ENCODE measurements around the gene D2HGDH. TPM values are rescaled to one million over a fixed set of nuclear protein-coding genes. Genes with fewer than 3 reads are reported as not detected.

D2HGDH gene
- total RNA-seq, 1 experiment from 2014 or later: 46.3 TPM

DNA sequence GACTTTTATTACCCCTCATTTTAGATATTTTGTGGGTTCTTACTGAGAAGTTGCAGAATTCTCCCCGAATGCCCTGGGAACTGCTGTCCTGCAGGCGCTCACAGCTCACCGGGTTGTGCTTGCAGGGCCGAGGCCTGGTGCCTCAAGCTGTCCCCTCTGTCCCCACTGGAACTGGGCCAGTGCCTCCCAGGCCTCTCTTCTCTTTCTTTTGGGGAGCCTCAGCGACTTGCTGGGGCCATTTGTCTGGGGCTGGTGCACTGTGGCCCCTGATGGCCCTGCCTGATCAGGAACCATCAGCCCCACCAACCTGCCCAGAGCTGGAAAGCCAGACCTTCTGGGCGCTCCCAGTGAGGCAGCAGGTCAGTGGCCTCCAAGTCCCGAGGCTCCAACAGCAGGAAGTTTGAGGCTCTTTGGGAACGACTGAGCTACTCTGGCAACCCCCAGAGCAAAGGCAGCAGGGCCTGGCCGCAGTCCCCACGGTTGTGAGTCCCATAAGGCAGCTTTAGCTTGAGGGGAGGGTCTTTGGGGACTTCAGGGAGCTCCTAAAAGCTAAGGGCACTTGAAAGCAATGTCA, 59.9 kb downstream of the D2HGDH start (continued):
- TF ChIP-seq, protein P1, sequence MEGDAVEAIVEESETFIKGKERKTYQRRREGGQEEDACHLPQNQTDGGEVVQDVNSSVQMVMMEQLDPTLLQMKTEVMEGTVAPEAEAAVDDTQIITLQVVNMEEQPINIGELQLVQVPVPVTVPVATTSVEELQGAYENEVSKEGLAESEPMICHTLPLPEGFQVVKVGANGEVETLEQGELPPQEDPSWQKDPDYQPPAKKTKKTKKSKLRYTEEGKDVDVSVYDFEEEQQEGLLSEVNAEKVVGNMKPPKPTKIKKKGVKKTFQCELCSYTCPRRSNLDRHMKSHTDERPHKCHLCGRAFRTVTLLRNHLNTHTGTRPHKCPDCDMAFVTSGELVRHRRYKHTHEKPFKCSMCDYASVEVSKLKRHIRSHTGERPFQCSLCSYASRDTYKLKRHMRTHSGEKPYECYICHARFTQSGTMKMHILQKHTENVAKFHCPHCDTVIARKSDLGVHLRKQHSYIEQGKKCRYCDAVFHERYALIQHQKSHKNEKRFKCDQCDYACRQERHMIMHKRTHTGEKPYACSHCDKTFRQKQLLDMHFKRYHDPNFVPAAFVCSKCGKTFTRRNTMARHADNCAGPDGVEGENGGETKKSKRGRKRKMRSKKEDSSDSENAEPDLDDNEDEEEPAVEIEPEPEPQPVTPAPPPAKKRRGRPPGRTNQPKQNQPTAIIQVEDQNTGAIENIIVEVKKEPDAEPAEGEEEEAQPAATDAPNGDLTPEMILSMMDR (IDR thresholded peaks at IDR 0.05 in 2 of 3, conservative IDR thresholded peaks at IDR 0.05 in 1 of 3; ENCODE audit: borderline replicate concordance in 1 of 3, insufficient read depth in 1 of 3, low read depth in 2 of 3, low read length in 2 of 3): no peak
- no peak for TF ChIP-seq MAX (IDR thresholded peaks at IDR 0.05)
- TF ChIP-seq, protein P2, sequence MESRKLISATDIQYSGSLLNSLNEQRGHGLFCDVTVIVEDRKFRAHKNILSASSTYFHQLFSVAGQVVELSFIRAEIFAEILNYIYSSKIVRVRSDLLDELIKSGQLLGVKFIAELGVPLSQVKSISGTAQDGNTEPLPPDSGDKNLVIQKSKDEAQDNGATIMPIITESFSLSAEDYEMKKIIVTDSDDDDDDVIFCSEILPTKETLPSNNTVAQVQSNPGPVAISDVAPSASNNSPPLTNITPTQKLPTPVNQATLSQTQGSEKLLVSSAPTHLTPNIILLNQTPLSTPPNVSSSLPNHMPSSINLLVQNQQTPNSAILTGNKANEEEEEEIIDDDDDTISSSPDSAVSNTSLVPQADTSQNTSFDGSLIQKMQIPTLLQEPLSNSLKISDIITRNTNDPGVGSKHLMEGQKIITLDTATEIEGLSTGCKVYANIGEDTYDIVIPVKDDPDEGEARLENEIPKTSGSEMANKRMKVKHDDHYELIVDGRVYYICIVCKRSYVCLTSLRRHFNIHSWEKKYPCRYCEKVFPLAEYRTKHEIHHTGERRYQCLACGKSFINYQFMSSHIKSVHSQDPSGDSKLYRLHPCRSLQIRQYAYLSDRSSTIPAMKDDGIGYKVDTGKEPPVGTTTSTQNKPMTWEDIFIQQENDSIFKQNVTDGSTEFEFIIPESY (IDR thresholded peaks at IDR 0.05; ENCODE audit: extremely low read depth, insufficient replicate concordance, low read length): no peak
- TF ChIP-seq JUND (IDR thresholded peaks at IDR 0.05): no peak
- no peak for TF ChIP-seq EGR1 (IDR thresholded peaks at IDR 0.05; ENCODE audit: low read depth)

DNA sequence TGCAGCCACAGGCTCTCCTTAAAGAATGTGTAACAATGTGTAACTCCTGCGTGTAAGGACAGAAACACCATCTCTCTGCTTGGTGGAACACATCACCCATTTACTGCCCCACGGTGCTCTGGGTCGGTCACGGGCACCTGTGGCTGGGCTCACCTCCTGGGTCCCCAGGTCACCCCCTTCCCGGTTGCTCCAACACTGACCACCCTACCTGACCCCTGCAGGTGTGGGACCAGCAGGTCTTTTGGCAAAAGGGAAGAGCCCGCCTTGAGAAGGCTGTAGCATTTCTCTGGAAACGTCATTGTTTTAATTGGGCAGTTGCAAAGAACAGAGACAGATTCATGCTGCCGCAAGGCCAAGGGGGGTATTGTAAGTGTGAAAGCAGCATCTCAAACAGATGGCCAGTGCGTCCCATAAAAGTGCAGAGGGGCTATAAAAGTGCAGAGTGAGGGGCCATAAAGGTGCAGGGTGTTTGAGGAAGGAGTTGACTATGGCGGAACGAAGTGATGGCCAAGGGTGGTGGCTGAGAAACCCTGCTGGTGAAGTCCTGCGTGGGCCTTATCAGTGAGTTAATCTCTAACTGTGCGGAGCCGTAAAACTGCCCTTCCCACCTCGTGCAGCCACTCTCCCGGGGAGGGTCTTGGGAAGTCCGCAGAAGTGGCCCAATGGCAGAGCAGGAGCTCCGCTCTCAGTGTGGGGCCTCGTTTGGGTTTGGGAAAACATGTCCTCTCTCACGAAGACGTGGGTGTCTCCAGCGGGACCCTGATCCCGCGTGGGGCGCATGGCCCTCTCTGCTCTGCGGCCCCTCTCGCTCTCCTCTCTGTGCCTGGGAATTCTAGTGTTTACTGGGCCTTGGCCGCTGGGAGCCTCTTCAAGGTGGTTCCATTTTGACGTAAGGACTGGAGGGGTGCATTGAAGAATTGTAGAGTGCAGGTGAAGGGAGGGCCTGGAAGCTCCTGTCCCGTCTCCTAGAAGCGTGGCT, 60.9 kb downstream of the D2HGDH start:
- no peak overlapping the region for H3K4me3 ChIP-seq (replicated peaks in 1 of 2; ENCODE audit: low read depth in 1 of 2, low read length in 2 of 2)
- H3K79me2 ChIP-seq (ENCODE audit: insufficient read depth, low read length): no peaks in the 10 kb centered on the region
- BruUV-seq (replicated peaks): no TSS peak
- no peaks in the 10 kb centered on the region for H3K9me2 ChIP-seq (ENCODE audit: insufficient read depth)
- H3K4me2 ChIP-seq (ENCODE audit: low read length): no peak overlapping the region
- ATAC-seq (no peak), DNase-seq (ENCODE audit: low read depth, low spot score) (no peak)
- no peaks in the 10 kb centered on the region for H3K27me3 ChIP-seq (ENCODE audit: insufficient read depth, low read length)
- H3K27ac ChIP-seq (ENCODE audit: low read depth, low read length): no peak overlapping the region
- intact Hi-C loops (cut with micrococcal nuclease): no loop called here
- no peaks in the 10 kb centered on the region for H3K36me3 ChIP-seq (ENCODE audit: control insufficient read depth in 1 of 2, insufficient read depth in 2 of 2, low read length in 2 of 2)
- ChIA-PET POLR2A (no interaction called here), RAD21 (ENCODE audit: low non-redundant PET in 1 of 2, low total read pairs in 2 of 2, uncharacterized antibody in 2 of 2, unreplicated experiment in 2 of 2) (no interaction called here), CTCF (no interaction called here)
- no peaks in the 10 kb centered on the region for H3K9me3 ChIP-seq (ENCODE audit: control insufficient read depth in 1 of 2, insufficient read depth in 1 of 2, low read depth in 1 of 2, low read length in 2 of 2)
- no peak overlapping the region for H3K9ac ChIP-seq (ENCODE audit: low read length)
- no peaks in the 10 kb centered on the region for H4K20me1 ChIP-seq (ENCODE audit: insufficient read depth)
- TF ChIP-seq EGR1 (IDR thresholded peaks at IDR 0.05; ENCODE audit: low read depth): no peak
- TF ChIP-seq ZNF274 (IDR thresholded peaks at IDR 0.05; ENCODE audit: low read depth, low read length): no peak
- no peak for TF ChIP-seq ZFX (IDR thresholded peaks at IDR 0.05)
- TF ChIP-seq MAX (IDR thresholded peaks at IDR 0.05): no peak
- H2AFZ ChIP-seq (ENCODE audit: low read depth, low read length, poor library complexity, severe bottlenecking): no peak overlapping the region
- H3K4me1 ChIP-seq (ENCODE audit: control insufficient read depth in 1 of 2, insufficient read depth in 2 of 2, low read length in 2 of 2): peaks cover 15 to 20% of the 10 kb centered on the region in 2 experiments
